ENCODE measurements around the gene PLIN4.
"Not testable (repeated sequence)": the region's sequence is repeated elsewhere in the genome, so short reads cannot be mapped to it uniquely, and the experiment has no call there.

PLIN4 gene

GRCh38 chr19:4547303-4548237 is 29.3 kb upstream of the PLIN4 start:
- peak; percentile 21 for DNase-seq (ENCODE audit: low read depth)

DNA sequence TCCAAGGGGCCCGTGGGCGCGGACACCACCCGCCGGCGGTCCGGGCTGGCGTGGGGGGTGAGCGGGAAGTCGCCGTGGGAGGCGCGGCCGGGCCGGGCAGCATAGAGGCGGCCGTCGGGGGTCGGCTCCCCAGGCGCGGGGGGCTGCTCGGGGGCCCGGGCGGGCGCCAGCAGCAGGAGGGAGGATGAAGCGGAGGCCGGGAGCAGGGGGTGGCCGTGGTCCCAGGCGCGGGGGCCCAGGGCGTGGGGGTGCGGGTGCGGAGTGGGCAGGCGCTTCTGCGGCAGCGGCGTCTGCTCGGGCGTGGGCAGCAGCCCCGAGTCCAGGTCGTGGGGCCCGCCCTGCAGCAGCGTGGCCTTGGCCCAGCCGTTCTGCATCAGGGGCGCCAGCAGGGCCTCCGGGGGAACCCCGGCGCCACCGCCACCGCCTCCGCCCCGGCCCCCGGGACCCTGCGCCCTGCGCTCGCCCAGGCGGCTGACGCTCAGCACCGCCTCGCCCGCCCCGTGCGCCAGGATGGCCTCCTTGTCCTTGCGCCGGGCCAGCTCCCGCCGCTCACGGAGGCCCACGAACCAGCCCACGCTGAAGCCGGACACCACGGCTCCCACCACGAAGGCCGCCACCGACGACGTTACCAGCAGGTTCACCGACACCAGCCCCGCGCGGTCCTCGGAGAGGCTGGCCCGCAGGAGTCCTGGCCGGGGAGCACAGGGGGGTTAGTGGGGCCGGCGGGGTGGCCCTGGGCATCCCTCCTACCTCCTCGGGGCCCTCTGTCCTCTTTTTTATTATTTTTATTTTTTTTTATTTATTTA is 25.8 kb upstream of the PLIN4 start:
- DNase-seq (ENCODE audit: low read depth): no peak

GRCh38 chr19:4542896-4543841 is 24.9 kb upstream of the PLIN4 start:
- DNase-seq (ENCODE audit: low read depth): no peak

DNA sequence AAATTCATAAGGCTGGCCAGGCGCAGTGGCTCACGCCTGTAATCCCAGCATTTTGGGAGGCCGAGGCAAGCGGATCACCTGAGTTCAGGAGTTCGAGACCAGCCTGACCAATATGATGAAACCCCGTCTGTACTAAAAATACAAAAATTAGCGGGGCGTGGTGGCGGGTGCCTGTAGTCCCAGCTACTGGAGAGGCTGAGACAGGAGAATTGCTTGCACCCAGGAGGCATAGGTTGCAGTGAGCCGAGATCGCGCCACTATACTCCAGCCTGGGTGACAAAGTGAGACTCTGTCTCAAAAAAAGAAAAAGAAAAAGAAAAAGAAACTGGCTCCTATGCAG is 23.5 kb upstream of the PLIN4 start:
- not testable (repeated sequence) for DNase-seq (ENCODE audit: low read depth)

DNA sequence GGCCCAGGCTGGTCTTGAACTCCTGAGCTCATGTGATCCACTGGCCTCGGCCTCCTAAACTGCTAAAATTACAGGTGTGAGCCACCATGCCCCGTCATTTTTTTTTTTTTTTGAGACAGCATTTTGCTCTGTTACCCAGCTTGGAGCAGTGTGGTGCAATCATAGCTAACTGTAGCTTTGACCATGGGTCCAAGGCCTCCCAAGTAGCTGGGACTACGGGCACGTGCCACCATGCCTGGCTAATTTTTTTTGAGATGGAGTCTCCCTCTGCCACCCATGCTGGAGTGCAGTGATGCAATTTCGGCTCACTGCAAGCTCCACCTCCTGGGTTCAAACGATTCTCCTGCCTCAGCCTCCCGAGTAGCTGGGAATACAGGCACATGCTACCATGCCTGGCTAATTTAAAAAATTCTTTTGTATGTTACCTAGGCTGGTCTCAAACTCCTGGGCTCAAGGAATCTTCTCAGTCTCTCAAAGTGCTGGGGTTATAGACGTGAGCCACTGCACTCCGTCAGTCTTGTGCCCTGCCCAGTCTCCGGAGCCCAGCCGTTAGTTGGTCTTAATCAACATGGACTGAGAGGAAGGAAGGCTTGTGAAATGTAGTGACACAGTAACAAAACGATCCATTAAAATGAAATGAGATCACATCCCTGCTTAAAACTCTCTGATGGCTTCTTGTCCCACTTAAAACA is 23.0 kb upstream of the PLIN4 start:
- no peak for DNase-seq (ENCODE audit: low read depth)

GRCh38 chr19:4539693-4540581 is 21.7 kb upstream of the PLIN4 start, which contains the start of gene LRG1:
LRG1 (minus strand) TSS chr19:4540036; CDS start chr19:4540013, 23 bp downstream.
- DNase-seq (ENCODE audit: low read depth): no peak

DNA sequence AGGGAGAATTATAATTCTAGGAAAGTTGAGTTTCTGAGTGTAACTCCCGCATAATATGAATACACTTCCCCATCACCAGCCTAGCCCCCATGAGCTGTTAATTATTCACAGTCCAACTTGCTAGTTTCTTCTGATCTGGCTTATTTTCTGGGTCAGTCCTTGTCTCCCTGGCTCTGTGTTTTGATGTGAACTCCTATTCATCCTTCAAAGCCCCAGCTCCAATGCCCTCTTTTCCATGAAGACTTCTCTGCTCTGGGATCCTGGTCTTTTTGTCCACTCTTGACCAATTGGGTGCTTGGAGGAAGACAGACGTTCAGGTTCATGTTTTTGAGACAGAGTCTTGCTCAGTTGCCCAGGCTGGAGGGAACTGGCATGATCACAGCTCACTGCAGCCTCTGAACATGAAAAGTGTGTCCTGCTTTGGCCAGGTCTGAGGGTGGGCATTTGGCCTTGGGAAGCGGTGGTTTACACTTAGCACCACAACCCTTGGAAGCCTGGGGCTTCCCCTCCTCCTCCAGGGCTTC is 20.9 kb upstream of the PLIN4 start:
- no peak for DNase-seq (ENCODE audit: low read depth)

DNA sequence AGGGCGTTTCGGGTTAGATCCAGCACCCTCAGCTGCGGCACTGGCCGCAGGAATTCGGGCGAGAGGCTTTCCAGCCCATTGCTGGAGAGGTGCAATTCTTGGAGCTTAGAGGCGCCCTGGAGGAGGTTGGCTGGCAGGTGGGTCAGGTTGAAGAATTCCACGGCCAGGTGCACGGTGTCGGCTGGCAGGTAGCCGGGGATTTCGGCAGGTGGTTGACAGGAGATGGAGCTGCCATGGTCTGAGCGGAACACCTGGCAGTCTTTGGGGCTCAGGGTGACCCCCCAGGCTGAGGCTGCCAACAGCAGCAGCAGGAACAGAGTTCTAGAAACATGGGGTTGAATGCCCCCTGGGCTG is 20.3 kb upstream of the PLIN4 start:
- DNase-seq (ENCODE audit: low read depth): no peak

DNA sequence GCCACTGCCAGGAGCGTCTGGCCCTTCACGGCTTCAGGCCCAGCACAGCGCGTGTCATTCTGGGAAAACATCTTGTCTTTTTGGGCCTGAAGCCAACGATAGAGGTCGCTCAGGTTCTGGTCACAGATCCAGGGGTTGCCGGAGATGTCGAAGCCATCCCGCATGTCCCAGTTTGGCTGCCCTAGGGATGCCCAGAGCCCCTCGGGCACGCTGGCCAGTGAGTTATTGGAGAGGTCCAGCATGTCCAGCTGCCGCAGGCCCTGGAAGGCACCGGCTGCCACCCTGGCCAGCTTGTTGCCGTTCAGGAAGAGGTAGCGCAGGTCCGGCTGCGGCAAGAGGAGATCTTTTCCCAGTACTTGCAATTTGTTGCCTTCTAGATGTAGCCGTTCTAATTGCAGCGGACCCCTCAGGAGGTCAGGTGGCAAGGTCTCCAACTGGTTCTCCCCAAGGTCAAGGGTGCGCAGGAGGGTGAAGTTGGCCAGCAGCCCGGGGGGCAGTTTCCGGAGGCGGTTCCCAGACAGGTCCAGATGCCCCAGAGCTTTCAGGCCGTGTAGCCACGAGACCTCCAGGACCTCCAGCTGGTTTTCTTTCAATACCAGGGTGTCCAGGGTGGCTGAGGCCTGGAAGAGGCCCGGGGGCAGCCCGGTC is 19.8 kb upstream of the PLIN4 start:
- no peak for DNase-seq (ENCODE audit: low read depth)

- no peak for DNase-seq (ENCODE audit: low read depth)
Observed at GRCh38 chr19:4536798-4537197, 18.5 kb upstream of the PLIN4 start.

GRCh38 chr19:4534836-4535658 is 16.8 kb upstream of the PLIN4 start, which contains the start of gene PLIN5:
PLIN5 (minus strand) TSS chr19:4535224; CDS start chr19:4534074, 1,150 bp downstream.
- peak; percentile 34 for DNase-seq (ENCODE audit: low read depth)

- no peak for DNase-seq (ENCODE audit: low read depth)
Observed at GRCh38 chr19:4533835-4534424, 15.6 kb upstream of the PLIN4 start.

DNA sequence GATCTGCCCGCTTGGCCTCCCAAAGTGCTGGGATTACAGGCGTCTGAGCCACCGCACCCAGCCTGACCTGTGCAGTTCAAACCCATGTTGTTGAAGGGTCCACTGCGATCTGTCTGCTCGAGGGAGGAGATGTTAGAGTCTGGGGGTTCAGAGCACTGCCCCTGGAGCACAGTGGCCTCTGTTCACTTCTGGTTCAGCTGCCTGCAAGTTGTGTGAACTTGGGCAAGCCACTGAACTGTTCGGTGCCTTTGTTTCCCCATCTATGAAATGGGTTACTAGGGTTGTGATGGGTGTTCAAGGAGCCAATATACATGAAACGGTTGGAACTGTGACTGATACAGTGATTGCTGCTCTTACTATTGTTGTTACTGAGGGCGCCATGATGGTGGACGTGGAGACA is 15.0 kb upstream of the PLIN4 start:
- DNase-seq (ENCODE audit: low read depth): no peak

DNA sequence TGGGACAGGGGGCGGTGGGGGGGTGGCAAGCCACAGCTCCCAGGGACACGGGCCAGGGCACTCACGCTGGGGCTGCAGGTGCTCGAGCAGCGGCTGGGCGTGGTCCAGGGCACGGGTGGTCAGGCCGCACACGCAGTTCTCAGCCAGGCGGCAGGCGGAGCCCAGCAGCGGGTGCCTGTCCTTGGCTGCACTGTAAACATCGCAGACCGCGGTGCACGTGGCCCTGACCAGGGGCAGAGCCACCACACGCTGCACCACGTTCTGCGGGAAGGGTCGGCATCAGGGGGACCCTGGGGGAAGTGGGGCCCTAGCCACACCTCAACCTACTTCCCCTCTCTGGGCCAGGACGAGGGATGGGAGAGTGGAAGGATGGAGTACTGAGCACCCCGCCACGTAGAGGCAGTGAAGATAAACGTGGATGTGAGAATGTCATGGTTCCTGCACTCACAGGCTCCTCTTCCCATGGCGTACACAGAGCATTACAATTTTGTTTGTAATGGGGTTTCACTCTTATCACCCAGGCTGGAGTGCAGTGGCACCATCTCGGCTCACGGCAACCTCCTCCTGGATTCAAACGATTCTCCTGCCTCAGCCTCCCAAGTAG is 13.4 kb upstream of the PLIN4 start:
- DNase-seq (ENCODE audit: low read depth): no peak

GRCh38 chr19:4529924-4530522 is 11.7 kb upstream of the PLIN4 start:
- no peak for DNase-seq (ENCODE audit: low read depth)

GRCh38 chr19:4528843-4529242 is 10.6 kb upstream of the PLIN4 start:
- DNase-seq (ENCODE audit: low read depth): no peak

DNA sequence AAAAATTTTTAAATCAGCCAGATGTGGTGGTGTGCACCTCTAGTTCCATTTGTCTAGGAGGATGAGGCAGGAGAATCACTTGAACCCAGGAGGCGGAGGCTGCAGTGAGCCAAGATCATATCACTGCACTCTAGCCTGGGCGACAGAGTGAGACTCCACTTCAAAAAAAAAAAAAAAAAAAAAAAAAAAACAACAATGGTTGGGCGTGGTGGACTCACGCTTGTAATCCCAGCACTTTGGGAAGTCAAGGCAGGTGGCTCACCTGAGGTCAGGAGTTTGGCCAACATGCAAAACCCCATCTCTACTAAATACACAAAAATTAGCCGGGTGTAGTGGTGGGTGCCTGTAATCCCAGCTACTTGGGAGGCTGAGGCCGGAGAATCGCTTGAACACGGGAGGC is 9.1 kb upstream of the PLIN4 start:
- DNase-seq (ENCODE audit: low read depth): not testable (repeated sequence)
